ENCODE data around the gene ASB10.

DNA sequence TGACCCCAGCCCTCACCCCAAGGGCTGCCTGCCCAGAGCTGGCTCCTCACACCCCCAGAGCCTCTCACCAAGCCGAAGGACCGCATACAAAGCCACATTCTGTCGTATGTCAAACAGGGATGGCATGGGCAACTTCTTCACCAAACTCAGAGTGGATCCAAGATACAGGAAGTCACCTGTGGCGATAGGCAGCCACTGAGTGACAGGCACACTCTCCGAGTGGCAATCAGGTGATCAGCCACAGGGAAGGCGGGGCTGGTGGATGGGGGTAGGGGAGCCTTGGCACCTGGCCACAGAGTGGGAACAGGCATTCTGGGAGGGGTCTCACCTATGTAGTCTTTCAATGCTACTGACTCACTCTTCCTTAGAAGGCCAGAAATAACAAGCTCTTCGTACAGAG is 7.1 kb upstream of the ASB10 start:
- TF ChIP-seq ZNF3 (CRISPR knock-in tag; IDR thresholded peaks at IDR 0.05) (no peak), ZNF451 (CRISPR knock-in tag; IDR thresholded peaks at IDR 0.05) (no peak), EZH2 (conservative IDR thresholded peaks at IDR 0.05; ENCODE audit: low read depth, low read length) (no peak), CTCF (CRISPR knock-in tag; IDR thresholded peaks at IDR 0.05) (no peak)
- TF ChIP-seq, protein P1, sequence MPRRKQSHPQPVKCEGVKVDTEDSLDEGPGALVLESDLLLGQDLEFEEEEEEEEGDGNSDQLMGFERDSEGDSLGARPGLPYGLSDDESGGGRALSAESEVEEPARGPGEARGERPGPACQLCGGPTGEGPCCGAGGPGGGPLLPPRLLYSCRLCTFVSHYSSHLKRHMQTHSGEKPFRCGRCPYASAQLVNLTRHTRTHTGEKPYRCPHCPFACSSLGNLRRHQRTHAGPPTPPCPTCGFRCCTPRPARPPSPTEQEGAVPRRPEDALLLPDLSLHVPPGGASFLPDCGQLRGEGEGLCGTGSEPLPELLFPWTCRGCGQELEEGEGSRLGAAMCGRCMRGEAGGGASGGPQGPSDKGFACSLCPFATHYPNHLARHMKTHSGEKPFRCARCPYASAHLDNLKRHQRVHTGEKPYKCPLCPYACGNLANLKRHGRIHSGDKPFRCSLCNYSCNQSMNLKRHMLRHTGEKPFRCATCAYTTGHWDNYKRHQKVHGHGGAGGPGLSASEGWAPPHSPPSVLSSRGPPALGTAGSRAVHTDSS (CRISPR knock-in tag; conservative IDR thresholded peaks at IDR 0.05), result no peak
